Type B pancreatic cell (in vitro differentiated cells): ENCODE data around the gene TTC28. TPM values are rescaled to one million over a fixed set of nuclear protein-coding genes. Genes with fewer than 3 reads are reported as not detected.
"Not testable (repeated sequence)": the region's sequence is repeated elsewhere in the genome, so short reads cannot be mapped to it uniquely, and the experiment has no call there.

Experiments
- DNase-seq: peaks from one replicate; pipeline ENCODE4 v3.0.0; 2021; ENCODE audit warnings: mixed read lengths; ENCODE audit not compliant: unreplicated experiment; ENCODE audit errors: extremely low spot score
- H3K27ac Mint-ChIP-seq: 2 replicates; pipeline ENCODE4 v1.8.0; 2021; ENCODE audit warnings: mild to moderate bottlenecking, mixed read lengths
- H3K27me3 Mint-ChIP-seq: 2 replicates; pipeline ENCODE4 v1.8.0; 2021; ENCODE audit warnings: mixed read lengths
- H3K36me3 Mint-ChIP-seq: 2 replicates; pipeline ENCODE4 v1.8.0; 2021; ENCODE audit warnings: mixed read lengths
- H3K4me1 Mint-ChIP-seq: one replicate; pipeline ENCODE4 v1.8.0; 2021; ENCODE audit warnings: mixed read lengths; ENCODE audit not compliant: unreplicated experiment
- H3K4me3 Mint-ChIP-seq: 2 replicates; pipeline ENCODE4 v1.8.0; 2021; ENCODE audit warnings: mild to moderate bottlenecking, mixed read lengths
- H3K9me3 Mint-ChIP-seq: 2 replicates; pipeline ENCODE4 v1.8.0; 2021; ENCODE audit warnings: mixed read lengths
- CTCF ChIP-seq: fragments of 200-600 bp; sonication (generic); conservative IDR thresholded peaks from 2 replicates; pipeline ENCODE4 v1.5.0; 2021; ENCODE audit warnings: antibody characterized with exemption, mild to moderate bottlenecking
- total RNA-seq: library from RNA; stranded (reverse); gene quantifications from 2 replicates; pipeline ENCODE4 v1.2.1, GENCODE V29; 2021; ENCODE audit warnings: low replicate concordance

The TTC28 gene
- total RNA-seq, 1 donor from 2014 or later, result 59.2 TPM

GRCh38 chr22:28072066-28072465, 607.6 kb downstream of the TTC28 start:
- no peak for TF ChIP-seq CTCF
- Mint-ChIP-seq H3K4me3 (no peak overlapping the region), H3K27me3 (no peaks in the 10 kb centered on the region), H3K9me3 (peaks cover 6% of the 10 kb centered on the region), H3K4me1 (peaks cover 19% of the 10 kb centered on the region), H3K27ac (no peak overlapping the region), H3K36me3 (peaks cover 7% of the 10 kb centered on the region)
- no peak for DNase-seq

GRCh38 chr22:28068826-28069225, 610.8 kb downstream of the TTC28 start:
- DNase-seq, result no peak
- no peak overlapping the region for H3K27ac Mint-ChIP-seq
- peaks cover 6% of the 10 kb centered on the region for H3K9me3 Mint-ChIP-seq
- TF ChIP-seq CTCF, result no peak
- H3K36me3 Mint-ChIP-seq, result peaks cover 13% of the 10 kb centered on the region
- no peak overlapping the region for H3K4me3 Mint-ChIP-seq
- H3K4me1 Mint-ChIP-seq, result peaks cover 24% of the 10 kb centered on the region
- no peaks in the 10 kb centered on the region for H3K27me3 Mint-ChIP-seq

- Mint-ChIP-seq H3K9me3 (peaks cover 4% of the 10 kb centered on the region), H3K4me3 (no peak overlapping the region), H3K36me3 (peaks cover 26% of the 10 kb centered on the region), H3K27ac (no peak overlapping the region), H3K4me1 (peaks cover 23% of the 10 kb centered on the region), H3K27me3 (no peaks in the 10 kb centered on the region)
- TF ChIP-seq CTCF, result no peak
- no peak for DNase-seq
Measured at GRCh38 chr22:28064920-28065319, 614.7 kb downstream of the TTC28 start.

GRCh38 chr22:28063656-28064055, 616.0 kb downstream of the TTC28 start:
- Mint-ChIP-seq H3K4me3 (no peak overlapping the region), H3K4me1 (peaks cover 12% of the 10 kb centered on the region), H3K27ac (no peak overlapping the region), H3K36me3 (peaks cover 26% of the 10 kb centered on the region), H3K27me3 (no peaks in the 10 kb centered on the region), H3K9me3 (peaks cover 4% of the 10 kb centered on the region)
- no peak for DNase-seq
- no peak for TF ChIP-seq CTCF

GRCh38 chr22:28060594-28060993, 619.0 kb downstream of the TTC28 start:
- not testable (repeated sequence) for H3K4me3 Mint-ChIP-seq, H3K27me3 Mint-ChIP-seq, H3K27ac Mint-ChIP-seq, H3K4me1 Mint-ChIP-seq, DNase-seq, H3K9me3 Mint-ChIP-seq
- peaks cover 29% of the 10 kb centered on the region for H3K36me3 Mint-ChIP-seq

GRCh38 chr22:28058036-28058435, 621.6 kb downstream of the TTC28 start:
- Mint-ChIP-seq H3K27ac (no peak overlapping the region), H3K36me3 (peaks cover 17% of the 10 kb centered on the region), H3K27me3 (no peaks in the 10 kb centered on the region), H3K4me1 (peaks cover 12% of the 10 kb centered on the region), H3K4me3 (no peak overlapping the region), H3K9me3 (peaks cover 4% of the 10 kb centered on the region)
- DNase-seq, result no peak
- no peak for TF ChIP-seq CTCF
